ENCODE measurements around the gene PRKCZ. TPM values are rescaled to one million over a fixed set of nuclear protein-coding genes. Genes with fewer than 3 reads are reported as not detected.

The PRKCZ gene
- total RNA-seq, 1 donor from 2014 or later = 17.9 TPM

- peak overlapping the region; percentile 58 to 69 for H3K4me3 ChIP-seq
These were observed 143.5 kb downstream of the PRKCZ start for GRCh38 chr1:2193514-2194281.

GRCh38 chr1:2194319-2194897 lies 144.2 kb downstream of the PRKCZ start, which contains the start of gene FAAP20:
TSS of gene FAAP20 (minus strand) at chr1:2194772. CDS start at chr1:2194749, 23 bp downstream.
- peaks cover 66% of the 10 kb centered on the region for H3K4me1 ChIP-seq
- no peak for TF ChIP-seq CTCF (IDR thresholded peaks at IDR 0.05)
- TF ChIP-seq POLR2A (IDR thresholded peaks at IDR 0.05) = peak in 1 of 2 donors; percentile 64
- H3K9me3 ChIP-seq = no peaks in the 10 kb centered on the region
- DNase-seq (ENCODE audit: extremely low spot score in 2 of 2) = no peak
- intact Hi-C loops (cut with DNase I) = loop anchor here (2.0 to 10.0 kb wide), 2 partner anchors 186 to 350 kb away; no protein-coding TSS in a partner anchor
- H3K27ac ChIP-seq = peak within 1 kb of the TSS; percentile 93
- peak within 1 kb of the TSS; percentile 58 to 69 for H3K4me3 ChIP-seq
- no peaks in the 10 kb centered on the region for H3K27me3 ChIP-seq
- H3K36me3 ChIP-seq = no peaks in the 10 kb centered on the region

More at GRCh38 chr1:2193514-2194281, 143.5 kb downstream of the PRKCZ start:
- Histone ChIP-seq H3K36me3 (no peaks in the 10 kb centered on the region), H3K4me1 (peaks cover 64% of the 10 kb centered on the region), H3K27me3 (no peaks in the 10 kb centered on the region), H3K27ac (peak overlapping the region; percentile 93), H3K9me3 (no peaks in the 10 kb centered on the region)
- TF ChIP-seq CTCF (IDR thresholded peaks at IDR 0.05) (no peak), POLR2A (IDR thresholded peaks at IDR 0.05) (no peak), POLR2AphosphoS5 (IDR thresholded peaks at IDR 0.05; ENCODE audit: insufficient read depth in 1 of 2, low read depth in 1 of 2) (no peak)
- intact Hi-C loops (cut with DNase I) = loop anchor here (2.0 to 10.0 kb wide), 2 partner anchors 187 to 351 kb away; no protein-coding TSS in a partner anchor
- no peak for DNase-seq (ENCODE audit: extremely low spot score in 2 of 2)

- DNase-seq (ENCODE audit: extremely low spot score in 2 of 2) = no peak
- H3K27me3 ChIP-seq = no peaks in the 10 kb centered on the region
- H3K36me3 ChIP-seq = no peaks in the 10 kb centered on the region
- intact Hi-C loops (cut with DNase I) = loop anchor here (2.0 to 10.0 kb wide), 3 partner anchors 37 to 350 kb away; no protein-coding TSS in a partner anchor
- TF ChIP-seq POLR2A (IDR thresholded peaks at IDR 0.05) = peak in 1 of 2 donors; percentile 3
- peak; percentile 95 to 99 (median 97) for TF ChIP-seq CTCF (IDR thresholded peaks at IDR 0.05)
- TF ChIP-seq POLR2AphosphoS5 (IDR thresholded peaks at IDR 0.05; ENCODE audit: insufficient read depth in 1 of 2, low read depth in 1 of 2) = peak; percentile 60 to 85
- H3K9me3 ChIP-seq = no peaks in the 10 kb centered on the region
- H3K4me3 ChIP-seq = peak overlapping the region; percentile 58 to 69
- H3K27ac ChIP-seq = peak overlapping the region; percentile 93
- peaks cover 69% of the 10 kb centered on the region for H3K4me1 ChIP-seq
These were observed 144.9 kb downstream of the PRKCZ start for GRCh38 chr1:2194898-2195673.

GRCh38 chr1:2195785-2196184 lies 145.6 kb downstream of the PRKCZ start:
- H3K36me3 ChIP-seq = no peaks in the 10 kb centered on the region
- H3K9me3 ChIP-seq = no peaks in the 10 kb centered on the region
- TF ChIP-seq POLR2AphosphoS5 (IDR thresholded peaks at IDR 0.05; ENCODE audit: insufficient read depth in 1 of 2, low read depth in 1 of 2) = no peak
- TF ChIP-seq CTCF (IDR thresholded peaks at IDR 0.05) = no peak
- no peak for TF ChIP-seq POLR2A (IDR thresholded peaks at IDR 0.05)
- no peak for DNase-seq (ENCODE audit: extremely low spot score in 2 of 2)
- intact Hi-C loops (cut with DNase I) = loop anchor here (2.0 to 10.0 kb wide), 3 partner anchors 37 to 349 kb away; no protein-coding TSS in a partner anchor
- peaks cover 69% of the 10 kb centered on the region for H3K4me1 ChIP-seq
- H3K4me3 ChIP-seq = no peak overlapping the region
- H3K27me3 ChIP-seq = no peaks in the 10 kb centered on the region
- H3K27ac ChIP-seq = peak overlapping the region; percentile 93

Measured in vagina (tissue), 2 donors.